GM12878 (cell line): Measurements from ENCODE around the gene VCL. TPM values are rescaled to one million over a fixed set of nuclear protein-coding genes. Genes with fewer than 3 reads are reported as not detected.
A peak's percentile ranks its signal among the peaks of the same experiment; 100 is the strongest.

ENCODE experiments used
- CBFB ChIP-seq: IDR thresholded peaks from 2 replicates; pipeline ENCODE4 v1.6.1; 2016; ENCODE audit warnings: antibody characterized with exemption, low read depth
- CREM ChIP-seq: IDR thresholded peaks from 2 replicates; pipeline ENCODE4 v1.6.1; 2014; ENCODE audit warnings: antibody characterized with exemption, low read depth
- E2F8 ChIP-seq: fragments of 450-650 bp; IDR thresholded peaks from 2 replicates; pipeline ENCODE4 v1.6.1; 2018; ENCODE audit warnings: mild to moderate bottlenecking, low read depth, moderate library complexity; ENCODE audit not compliant: partially characterized antibody
- GABPA ChIP-seq: IDR thresholded peaks from 2 replicates; pipeline ENCODE4 v1.6.1; 2014; ENCODE audit warnings: antibody characterized with exemption, low read depth, mild to moderate bottlenecking, inconsistent platforms
- HDAC6 ChIP-seq: fragments of 200-600 bp; sonication (generic); IDR thresholded peaks from one replicate; pipeline ENCODE4 v1.8.0; 2017; ENCODE audit warnings: antibody characterized with exemption; ENCODE audit not compliant: unreplicated experiment
- HDGF ChIP-seq: fragments of 450-650 bp; IDR thresholded peaks from 2 replicates; pipeline ENCODE4 v1.6.1; 2016; ENCODE audit warnings: antibody characterized with exemption
- LARP7 ChIP-seq: fragments of 450-650 bp; IDR thresholded peaks from 2 replicates; pipeline ENCODE4 v1.6.1; 2017; ENCODE audit warnings: mild to moderate bottlenecking
- MEF2B ChIP-seq: fragments of 450-650 bp; IDR thresholded peaks from 2 replicates; pipeline ENCODE4 v1.6.1; 2018; ENCODE audit warnings: mild to moderate bottlenecking, moderate library complexity; ENCODE audit not compliant: partially characterized antibody, poor library complexity, severe bottlenecking
- NBN ChIP-seq: fragments of 450-650 bp; IDR thresholded peaks from 2 replicates; pipeline ENCODE4 v1.6.1; 2016
- NKRF ChIP-seq: fragments of 450-650 bp; conservative IDR thresholded peaks from 2 replicates; pipeline ENCODE4 v1.6.1; 2017; ENCODE audit warnings: mild to moderate bottlenecking, moderate library complexity
- NR2F1 ChIP-seq: fragments of 450-650 bp; conservative IDR thresholded peaks from 2 replicates; pipeline ENCODE4 v1.6.1; 2017; ENCODE audit warnings: mild to moderate bottlenecking
- RFX5 ChIP-seq: IDR thresholded peaks from 2 replicates; pipeline ENCODE4 v1.6.1; 2011; ENCODE audit warnings: low read depth, low read length, improper control_type of control experiment
- SIN3A ChIP-seq: IDR thresholded peaks from 2 replicates; pipeline ENCODE4 v1.6.1; 2012; ENCODE audit warnings: low read depth, low read length, improper control_type of control experiment
- SMAD5 ChIP-seq: IDR thresholded peaks from 2 replicates; pipeline ENCODE4 v1.6.1; 2016; ENCODE audit warnings: antibody characterized with exemption, low read depth
- STAT1 ChIP-seq: fragments of 450-650 bp; conservative IDR thresholded peaks from 2 replicates; pipeline ENCODE4 v1.6.1; 2014; ENCODE audit warnings: antibody characterized with exemption, mild to moderate bottlenecking
- ZNF207 ChIP-seq: fragments of 450-650 bp; IDR thresholded peaks from 2 replicates; pipeline ENCODE4 v1.6.1; 2014; ENCODE audit warnings: antibody characterized with exemption, mild to moderate bottlenecking, borderline replicate concordance
- ZNF274 ChIP-seq: IDR thresholded peaks from one replicate; pipeline ENCODE4 v1.8.0; 2011; ENCODE audit not compliant: insufficient read length, insufficient read depth
- polyA plus RNA-seq, 11 experiments: library from polyadenylated mRNA; depleted of rRNA in 4 of 11; unstranded in 6 of 11; stranded (reverse) in 5 of 11; fragments of >200 nt; fragmentation: Nextera tagmentation in 4 of 11; fragmentation: Illumina TruSeq in 1 of 11; extraction: Ambion mirVana in 4 of 11; extraction: Trizol in 1 of 11; gene quantifications; 1 replicate in 1 of 11; 2 replicates in 10 of 11; pipeline versions ENCODE4 v1.2.1 to v1.2.3, GENCODE V29; 2011 to 2016; ENCODE audit warnings: inconsistent platforms in 2 of 11, missing spikeins in 2 of 11, low read depth in 1 of 11
- total RNA-seq, 4 experiments: library from RNA; depleted of rRNA in 3 of 4; stranded (reverse); fragments of >200 nt in 3 of 4; fragmentation: Illumina TruSeq in 1 of 4; extraction: Trizol in 1 of 4; gene quantifications; 2 replicates each; pipeline versions ENCODE4 v1.2.1 to v1.2.3, GENCODE V29; 2013 to 2021
- TF ChIP-seq, protein P1 (sequence below): fragments of 450-650 bp; IDR thresholded peaks from 2 replicates; pipeline ENCODE4 v1.6.1; 2016; ENCODE audit warnings: mild to moderate bottlenecking, moderate library complexity, borderline replicate concordance
- TF ChIP-seq, protein P2 (sequence below): fragments of 450-650 bp; IDR thresholded peaks from 2 replicates; pipeline ENCODE4 v1.6.1; 2016; ENCODE audit warnings: mild to moderate bottlenecking

The VCL gene
- total and polyA plus RNA-seq, 10 of the 15 experiments (the other 5 are each of a cell fraction or from before 2014, with no cell fraction given): 6.7 to 54.6 (median 24.3) TPM

DNA sequence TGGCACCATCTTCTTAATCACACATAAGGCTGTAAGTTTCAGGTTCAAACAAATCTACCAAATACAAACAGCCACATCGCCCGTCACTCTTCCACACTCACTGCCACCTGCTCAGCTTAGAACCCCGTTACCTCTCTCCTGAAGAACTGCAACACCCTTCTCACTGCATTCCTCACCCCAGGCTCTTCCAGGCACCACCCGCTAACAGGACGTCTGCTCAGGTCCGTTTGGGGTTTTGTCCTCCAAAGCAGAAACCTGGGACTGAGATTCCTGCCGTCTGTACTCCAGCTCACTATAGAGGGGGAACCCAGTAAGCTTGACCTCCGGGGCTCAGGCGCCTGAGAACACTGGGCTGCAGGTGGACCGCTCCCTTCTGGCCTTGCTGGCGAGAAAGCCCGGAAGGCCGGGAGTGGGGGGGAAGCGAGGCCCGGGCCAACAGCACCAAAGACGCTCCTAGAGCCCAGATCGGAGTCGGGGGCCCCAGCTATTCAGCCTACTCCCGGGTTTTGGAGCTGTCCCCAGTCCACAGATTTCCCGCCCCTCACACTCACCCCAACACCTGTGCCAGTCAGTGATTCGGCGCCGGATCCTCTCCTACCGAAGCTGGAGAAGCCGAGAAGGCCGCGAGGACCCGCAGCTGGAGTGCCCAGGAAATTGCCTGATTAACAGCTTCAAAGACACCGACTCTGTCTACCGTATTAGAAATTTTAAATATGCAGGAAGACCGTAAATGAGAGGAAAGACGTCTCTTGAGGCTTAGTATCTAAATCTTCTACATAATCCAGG, 152.5 kb downstream of the VCL start, which contains the start of gene AP3M1 (continued):
- TF ChIP-seq, protein P1, sequence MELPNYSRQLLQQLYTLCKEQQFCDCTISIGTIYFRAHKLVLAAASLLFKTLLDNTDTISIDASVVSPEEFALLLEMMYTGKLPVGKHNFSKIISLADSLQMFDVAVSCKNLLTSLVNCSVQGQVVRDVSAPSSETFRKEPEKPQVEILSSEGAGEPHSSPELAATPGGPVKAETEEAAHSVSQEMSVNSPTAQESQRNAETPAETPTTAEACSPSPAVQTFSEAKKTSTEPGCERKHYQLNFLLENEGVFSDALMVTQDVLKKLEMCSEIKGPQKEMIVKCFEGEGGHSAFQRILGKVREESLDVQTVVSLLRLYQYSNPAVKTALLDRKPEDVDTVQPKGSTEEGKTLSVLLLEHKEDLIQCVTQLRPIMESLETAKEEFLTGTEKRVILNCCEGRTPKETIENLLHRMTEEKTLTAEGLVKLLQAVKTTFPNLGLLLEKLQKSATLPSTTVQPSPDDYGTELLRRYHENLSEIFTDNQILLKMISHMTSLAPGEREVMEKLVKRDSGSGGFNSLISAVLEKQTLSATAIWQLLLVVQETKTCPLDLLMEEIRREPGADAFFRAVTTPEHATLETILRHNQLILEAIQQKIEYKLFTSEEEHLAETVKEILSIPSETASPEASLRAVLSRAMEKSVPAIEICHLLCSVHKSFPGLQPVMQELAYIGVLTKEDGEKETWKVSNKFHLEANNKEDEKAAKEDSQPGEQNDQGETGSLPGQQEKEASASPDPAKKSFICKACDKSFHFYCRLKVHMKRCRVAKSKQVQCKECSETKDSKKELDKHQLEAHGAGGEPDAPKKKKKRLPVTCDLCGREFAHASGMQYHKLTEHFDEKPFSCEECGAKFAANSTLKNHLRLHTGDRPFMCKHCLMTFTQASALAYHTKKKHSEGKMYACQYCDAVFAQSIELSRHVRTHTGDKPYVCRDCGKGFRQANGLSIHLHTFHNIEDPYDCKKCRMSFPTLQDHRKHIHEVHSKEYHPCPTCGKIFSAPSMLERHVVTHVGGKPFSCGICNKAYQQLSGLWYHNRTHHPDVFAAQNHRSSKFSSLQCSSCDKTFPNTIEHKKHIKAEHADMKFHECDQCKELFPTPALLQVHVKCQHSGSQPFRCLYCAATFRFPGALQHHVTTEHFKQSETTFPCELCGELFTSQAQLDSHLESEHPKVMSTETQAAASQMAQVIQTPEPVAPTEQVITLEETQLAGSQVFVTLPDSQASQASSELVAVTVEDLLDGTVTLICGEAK: peak; percentile 44; the same call in 1 of the 2 replicates
- TF ChIP-seq CREM: peak; percentile 54; the same call in 1 of the 2 replicates
- peak; percentile 46 for TF ChIP-seq E2F8
- 0 out of 2 replicates have a peak, but pooled peaks have one; percentile 9 for TF ChIP-seq RFX5
- TF ChIP-seq SIN3A: peak; percentile 70
- TF ChIP-seq GABPA: no peak
- TF ChIP-seq ZNF274: no peak
- TF ChIP-seq HDAC6: peak; percentile 35
- TF ChIP-seq ZNF207: peak; percentile 76; the same call in 1 of the 2 replicates
- TF ChIP-seq NR2F1: 0 out of 2 replicates have a peak, but pooled peaks have one; percentile 54
- peak; percentile 92 for TF ChIP-seq NKRF
- peak; percentile 85 for TF ChIP-seq CBFB
- peak; percentile 70; the same call in 1 of the 2 replicates for TF ChIP-seq STAT1
- no peak for TF ChIP-seq HDGF
- TF ChIP-seq, protein P2, sequence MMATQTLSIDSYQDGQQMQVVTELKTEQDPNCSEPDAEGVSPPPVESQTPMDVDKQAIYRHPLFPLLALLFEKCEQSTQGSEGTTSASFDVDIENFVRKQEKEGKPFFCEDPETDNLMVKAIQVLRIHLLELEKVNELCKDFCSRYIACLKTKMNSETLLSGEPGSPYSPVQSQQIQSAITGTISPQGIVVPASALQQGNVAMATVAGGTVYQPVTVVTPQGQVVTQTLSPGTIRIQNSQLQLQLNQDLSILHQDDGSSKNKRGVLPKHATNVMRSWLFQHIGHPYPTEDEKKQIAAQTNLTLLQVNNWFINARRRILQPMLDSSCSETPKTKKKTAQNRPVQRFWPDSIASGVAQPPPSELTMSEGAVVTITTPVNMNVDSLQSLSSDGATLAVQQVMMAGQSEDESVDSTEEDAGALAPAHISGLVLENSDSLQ: peak; percentile 31; the same call in 1 of the 2 replicates
- TF ChIP-seq LARP7: peak; percentile 79; the same call in 1 of the 2 replicates
- TF ChIP-seq NBN: peak; percentile 79; the same call in 1 of the 2 replicates
- TF ChIP-seq SMAD5: no peak
- no peak for TF ChIP-seq MEF2B
